ENCODE data around the gene STARD10. TPM values are rescaled to one million over a fixed set of nuclear protein-coding genes. Genes with fewer than 3 reads are reported as not detected.
A peak's percentile ranks its signal among the peaks of the same experiment; 100 is the strongest.

The STARD10 gene
- total and polyA plus RNA-seq, 9 of the 15 experiments (the other 6 are each of a cell fraction or from before 2014, with no cell fraction given): 0.15 to 52.9 (median 32.3) TPM

DNA sequence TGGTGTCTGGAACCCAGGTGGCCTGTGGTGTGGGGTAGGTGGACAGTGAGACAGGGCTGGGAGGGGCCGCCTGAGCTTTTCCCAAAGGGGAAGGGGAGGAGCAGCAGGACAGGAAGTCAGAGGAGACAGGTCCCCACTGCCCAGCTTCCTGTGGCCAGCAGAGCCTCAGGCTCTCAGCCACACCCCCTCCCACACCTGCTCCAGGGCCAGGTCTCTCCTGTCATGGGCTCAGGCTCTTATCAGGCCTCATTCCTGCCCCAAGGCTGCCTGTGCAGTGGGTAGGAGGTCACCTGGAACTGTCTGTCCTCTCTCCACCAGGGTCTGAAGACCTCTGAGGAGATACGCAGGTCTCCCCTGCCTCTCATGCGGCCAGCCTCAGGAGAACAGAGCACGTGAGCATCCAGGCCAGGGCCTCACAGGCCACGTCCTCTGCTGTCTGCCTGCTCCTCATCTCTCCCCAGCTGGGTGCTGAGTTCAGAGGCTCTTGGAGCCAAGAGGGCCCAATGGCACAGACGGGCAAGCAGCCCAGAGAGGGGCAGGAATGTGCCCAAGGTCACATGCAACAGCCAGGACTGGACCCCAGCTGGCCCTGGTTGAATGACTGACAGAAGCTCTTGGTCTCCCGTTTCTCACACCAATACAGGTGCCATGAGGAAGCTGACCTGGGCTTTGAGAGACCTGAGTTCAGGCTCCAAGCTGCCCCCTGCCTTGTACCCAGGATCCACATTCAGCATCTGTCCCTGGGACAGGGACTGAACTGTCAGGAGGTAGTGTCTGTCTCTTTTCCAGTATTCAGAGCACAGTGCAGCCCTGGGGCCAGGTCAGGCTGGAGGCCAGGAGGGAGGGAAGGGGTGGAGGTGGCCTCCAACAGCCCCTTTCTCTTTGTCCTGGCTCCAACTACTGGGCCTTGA lies 16.7 kb downstream of the STARD10 start:
- Histone ChIP-seq H3K79me2 (ENCODE audit: control insufficient read depth, insufficient read depth, low read length) (peaks cover 11% of the 10 kb centered on the region; the same call in 2 of the 3 replicates), H3K4me3 (peak overlapping the region; percentile 4; the same call in 1 of the 2 replicates), H3K9me3 (replicated peaks; ENCODE audit: control insufficient read depth, insufficient read depth, low read depth, low read length) (no peaks in the 10 kb centered on the region), H3K27me3 (ENCODE audit: control insufficient read depth in 2 of 2, insufficient read depth in 2 of 2, low read length in 2 of 2) (no peaks in the 10 kb centered on the region), H4K20me1 (replicated peaks; ENCODE audit: control insufficient read depth, insufficient read depth, low read length) (no peaks in the 10 kb centered on the region), H3K9ac (ENCODE audit: insufficient read depth in 1 of 2, low read depth in 2 of 2, low read length in 2 of 2) (peak overlapping the region; percentile 79 to 87), H2AFZ (ENCODE audit: low read depth, low read length) (peak overlapping the region; percentile 75), H3K4me1 (replicated peaks in 1 of 2; ENCODE audit: control insufficient read depth in 2 of 2, insufficient read depth in 2 of 2, low read length in 2 of 2) (peaks cover 74 to 83% of the 10 kb centered on the region in 2 experiments), H3K4me2 (ENCODE audit: insufficient read depth, low read length) (peak overlapping the region; percentile 80), H3K9me1 (ENCODE audit: control insufficient read depth, insufficient read depth, low read length) (peaks cover 7% of the 10 kb centered on the region), H3K36me3 (ENCODE audit: control insufficient read depth, insufficient read depth, low read length) (peaks cover 6% of the 10 kb centered on the region; the same call in 2 of the 3 replicates), H3K27ac (ENCODE audit: extremely low read depth, low read depth, low read length) (peak overlapping the region; percentile 94)
- WGBS (ENCODE audit: insufficient coverage, low coverage, missing lambda C conversion rate): 13% methylated on average over 7 of the region's 7 CpGs
- no TSS peak for BruUV-seq (replicated peaks)
- peak; percentile 48 for FAIRE-seq
- CTCF ChIA-PET (ENCODE audit: low intra/inter-chr PET ratio): no interaction called here
- peak; percentile 86 for ATAC-seq
- intact Hi-C loops (cut with micrococcal nuclease): loop anchor here (1.0 to 5.0 kb wide), 2 partner anchors 16 to 35 kb away; no protein-coding TSS in a partner anchor
- POLR2A ChIA-PET: interaction anchor here (0.6 to 4.0 kb wide), 14 partner anchors 9 to 1232 kb away, joined by 3 to 36 read pairs (median 5); partner anchors contain the start of genes ARAP1 and STARD10
- in situ Hi-C loops (cut with MboI): no loop called here
- DNase-seq (ENCODE audit: extremely low read depth in 1 of 4, low spot score in 3 of 4): peak; percentile 89 to 94 (median 91)
- TF ChIP-seq SNIP1 (IDR thresholded peaks at IDR 0.05; ENCODE audit: low read depth) (no peak), HMG20B (CRISPR knock-in tag; IDR thresholded peaks at IDR 0.05) (no peak), NFXL1 (CRISPR knock-in tag; IDR thresholded peaks at IDR 0.05) (no peak), TEAD1 (CRISPR knock-in tag; IDR thresholded peaks at IDR 0.05) (peak in 1 of 2 experiments; percentile 85; a peak in 1 of 4 replicates), L3MBTL2 (IDR thresholded peaks at IDR 0.05) (peak; percentile 66), HMGN3 (IDR thresholded peaks at IDR 0.05; ENCODE audit: borderline replicate concordance, extremely low read depth, insufficient read length, low read depth, low read length) (no peak), MXI1 (IDR thresholded peaks at IDR 0.05; ENCODE audit: low read depth, low read length) (peak; percentile 59; the same call in 1 of the 2 replicates), SUPT5H (IDR thresholded peaks at IDR 0.05) (peak; percentile 16; the same call in 1 of the 2 replicates), POLR2G (IDR thresholded peaks at IDR 0.05; ENCODE audit: low read depth, low read length) (peak; percentile 67; the same call in 1 of the 2 replicates), ZNF41 (CRISPR knock-in tag; conservative IDR thresholded peaks at IDR 0.05) (no peak), RAD21 (CRISPR knock-in tag; conservative IDR thresholded peaks at IDR 0.05 in 1 of 2, IDR thresholded peaks at IDR 0.05 in 1 of 2) (no peak), GTF2E2 (tag; IDR thresholded peaks at IDR 0.05) (0 out of 2 replicates have a peak, but pooled peaks have one; percentile 61)
- TF ChIP-seq, protein P1, sequence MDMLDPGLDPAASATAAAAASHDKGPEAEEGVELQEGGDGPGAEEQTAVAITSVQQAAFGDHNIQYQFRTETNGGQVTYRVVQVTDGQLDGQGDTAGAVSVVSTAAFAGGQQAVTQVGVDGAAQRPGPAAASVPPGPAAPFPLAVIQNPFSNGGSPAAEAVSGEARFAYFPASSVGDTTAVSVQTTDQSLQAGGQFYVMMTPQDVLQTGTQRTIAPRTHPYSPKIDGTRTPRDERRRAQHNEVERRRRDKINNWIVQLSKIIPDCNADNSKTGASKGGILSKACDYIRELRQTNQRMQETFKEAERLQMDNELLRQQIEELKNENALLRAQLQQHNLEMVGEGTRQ (CRISPR knock-in tag; IDR thresholded peaks at IDR 0.05): peak; percentile 43; the same call in 1 of the 2 replicates
- TF ChIP-seq, protein P2, sequence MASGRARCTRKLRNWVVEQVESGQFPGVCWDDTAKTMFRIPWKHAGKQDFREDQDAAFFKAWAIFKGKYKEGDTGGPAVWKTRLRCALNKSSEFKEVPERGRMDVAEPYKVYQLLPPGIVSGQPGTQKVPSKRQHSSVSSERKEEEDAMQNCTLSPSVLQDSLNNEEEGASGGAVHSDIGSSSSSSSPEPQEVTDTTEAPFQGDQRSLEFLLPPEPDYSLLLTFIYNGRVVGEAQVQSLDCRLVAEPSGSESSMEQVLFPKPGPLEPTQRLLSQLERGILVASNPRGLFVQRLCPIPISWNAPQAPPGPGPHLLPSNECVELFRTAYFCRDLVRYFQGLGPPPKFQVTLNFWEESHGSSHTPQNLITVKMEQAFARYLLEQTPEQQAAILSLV (tag; IDR thresholded peaks at IDR 0.05): no peak
- TF ChIP-seq, protein P3, sequence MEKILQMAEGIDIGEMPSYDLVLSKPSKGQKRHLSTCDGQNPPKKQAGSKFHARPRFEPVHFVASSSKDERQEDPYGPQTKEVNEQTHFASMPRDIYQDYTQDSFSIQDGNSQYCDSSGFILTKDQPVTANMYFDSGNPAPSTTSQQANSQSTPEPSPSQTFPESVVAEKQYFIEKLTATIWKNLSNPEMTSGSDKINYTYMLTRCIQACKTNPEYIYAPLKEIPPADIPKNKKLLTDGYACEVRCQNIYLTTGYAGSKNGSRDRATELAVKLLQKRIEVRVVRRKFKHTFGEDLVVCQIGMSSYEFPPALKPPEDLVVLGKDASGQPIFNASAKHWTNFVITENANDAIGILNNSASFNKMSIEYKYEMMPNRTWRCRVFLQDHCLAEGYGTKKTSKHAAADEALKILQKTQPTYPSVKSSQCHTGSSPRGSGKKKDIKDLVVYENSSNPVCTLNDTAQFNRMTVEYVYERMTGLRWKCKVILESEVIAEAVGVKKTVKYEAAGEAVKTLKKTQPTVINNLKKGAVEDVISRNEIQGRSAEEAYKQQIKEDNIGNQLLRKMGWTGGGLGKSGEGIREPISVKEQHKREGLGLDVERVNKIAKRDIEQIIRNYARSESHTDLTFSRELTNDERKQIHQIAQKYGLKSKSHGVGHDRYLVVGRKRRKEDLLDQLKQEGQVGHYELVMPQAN (IDR thresholded peaks at IDR 0.05; ENCODE audit: borderline replicate concordance): peak; percentile 77; the same call in 1 of the 2 replicates

Measured in K562 (cell line).